ENCODE data around the gene GPX6.

GPX6 gene

DNA sequence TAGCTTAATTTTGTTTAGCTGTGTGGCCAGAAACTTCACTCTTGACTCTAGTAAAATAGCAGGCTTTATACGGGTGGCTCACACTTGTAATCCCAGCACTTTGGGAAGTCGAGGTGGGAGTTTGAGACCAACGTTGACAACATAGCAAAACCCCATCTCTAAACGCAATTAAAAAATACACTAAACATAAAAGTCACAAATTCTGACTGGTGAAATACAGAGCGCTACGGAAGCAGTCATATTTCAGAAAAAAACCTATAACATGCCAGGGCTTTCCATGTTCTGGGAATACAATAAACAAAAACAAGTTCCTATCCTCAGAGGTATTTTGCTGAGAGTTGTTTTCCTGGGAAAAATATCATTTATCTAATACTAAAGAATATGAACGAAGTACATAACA lies 47.5 kb downstream of the GPX6 start:
- no peak for FAIRE-seq
- DNase-seq (ENCODE audit: insufficient read length), result no peak
- no peak for TF ChIP-seq POLR2A (IDR thresholded peaks at IDR 0.05; ENCODE audit: low read depth, low read length)
- no peak for TF ChIP-seq POLR2AphosphoS5 (IDR thresholded peaks at IDR 0.05; ENCODE audit: low read depth, low read length)
- TF ChIP-seq TAF1 (IDR thresholded peaks at IDR 0.05; ENCODE audit: borderline replicate concordance, low read depth, low read length), result no peak

GRCh38 chr6:28462401-28462800 lies 53.2 kb downstream of the GPX6 start:
- DNase-seq (ENCODE audit: insufficient read length), result no peak
- no peak for TF ChIP-seq POLR2AphosphoS5 (IDR thresholded peaks at IDR 0.05; ENCODE audit: low read depth, low read length)
- TF ChIP-seq POLR2A (IDR thresholded peaks at IDR 0.05; ENCODE audit: low read depth, low read length), result no peak
- FAIRE-seq, result no peak

- DNase-seq (ENCODE audit: insufficient read length) (no peak), FAIRE-seq (no peak)
- TF ChIP-seq TAF1 (IDR thresholded peaks at IDR 0.05; ENCODE audit: borderline replicate concordance, low read depth, low read length) (no peak), POLR2A (IDR thresholded peaks at IDR 0.05; ENCODE audit: low read depth, low read length) (no peak), POLR2AphosphoS5 (IDR thresholded peaks at IDR 0.05; ENCODE audit: low read depth, low read length) (no peak)
These were observed 57.0 kb downstream of the GPX6 start for GRCh38 chr6:28458568-28458967.

Data from GM12892 (cell line).